Astrocyte of the spinal cord (primary cell): ENCODE measurements around the gene MCHR1.
A peak's percentile ranks its signal among the peaks of the same experiment; 100 is the strongest.

Experiments used
- DNase-seq: peaks from one replicate; pipeline ENCODE4 v3.0.0; 2011; ENCODE audit warnings: low read depth, low spot score
- H3K4me3 ChIP-seq: 2 replicates; pipeline ENCODE4 v1.5.1; 2011; ENCODE audit warnings: low read depth, mild to moderate bottlenecking, low read length, moderate library complexity
- CTCF ChIP-seq: IDR thresholded peaks from 2 replicates; pipeline ENCODE4 v1.5.1; 2012; ENCODE audit warnings: low read depth, mild to moderate bottlenecking, low read length, inconsistent platforms
- in situ Hi-C: cut with HindIII; loops from 2 replicates; pipeline ENCODE4 v1.10.0; 2017; ENCODE audit warnings: low sequenced_read_pairs

Gene MCHR1

GRCh38 chr22:40723396-40723933, 44.2 kb downstream of the MCHR1 start:
- no peak for TF ChIP-seq CTCF
- in situ Hi-C loops = no loop called here
- no peak for DNase-seq
- H3K4me3 ChIP-seq = no peak overlapping the region

GRCh38 chr22:40726514-40726913, 47.2 kb downstream of the MCHR1 start:
- in situ Hi-C loops = no loop called here
- peak; percentile 20 for DNase-seq
- no peak for TF ChIP-seq CTCF
- no peak overlapping the region for H3K4me3 ChIP-seq

GRCh38 chr22:40727070-40727963, 48.0 kb downstream of the MCHR1 start:
- no peak for DNase-seq
- in situ Hi-C loops = no loop called here
- H3K4me3 ChIP-seq = no peak overlapping the region
- no peak for TF ChIP-seq CTCF

GRCh38 chr22:40727964-40728615, 48.8 kb downstream of the MCHR1 start:
- no peak overlapping the region for H3K4me3 ChIP-seq
- TF ChIP-seq CTCF = no peak
- in situ Hi-C loops = no loop called here
- DNase-seq = no peak

DNA sequence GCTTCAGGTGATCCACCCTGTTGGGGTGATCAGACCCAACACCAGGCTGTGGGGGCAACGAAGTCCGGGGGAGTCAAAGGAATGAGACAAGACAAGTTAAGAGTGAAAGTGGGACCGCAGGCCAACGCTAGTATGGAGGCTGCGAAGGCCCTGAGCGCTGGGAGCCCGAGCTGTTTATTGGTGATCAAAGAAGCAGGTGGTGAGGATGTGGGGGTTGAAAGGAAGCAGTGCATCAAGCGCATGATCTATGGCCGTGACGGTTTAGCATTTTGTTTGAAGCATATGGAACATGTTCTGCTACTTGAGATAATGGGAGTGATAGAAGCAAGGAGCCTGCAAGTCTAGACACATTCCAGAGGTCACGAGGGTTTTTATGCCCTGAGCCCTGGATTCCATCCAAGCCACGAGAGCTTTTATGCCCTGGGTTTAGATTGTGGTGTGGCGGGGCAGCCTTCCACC, 49.5 kb downstream of the MCHR1 start:
- in situ Hi-C loops = no loop called here
- no peak for TF ChIP-seq CTCF
- no peak overlapping the region for H3K4me3 ChIP-seq
- DNase-seq = peak; percentile 15

- no peak overlapping the region for H3K4me3 ChIP-seq
- no peak for TF ChIP-seq CTCF
- in situ Hi-C loops = no loop called here
- DNase-seq = no peak
Observed at GRCh38 chr22:40729284-40729683, 50.0 kb downstream of the MCHR1 start.
